ENCODE measurements around the gene MBP.
"Not testable (repeated sequence)": the region's sequence is repeated elsewhere in the genome, so short reads cannot be mapped to it uniquely, and the experiment has no call there.

Gene MBP

DNA sequence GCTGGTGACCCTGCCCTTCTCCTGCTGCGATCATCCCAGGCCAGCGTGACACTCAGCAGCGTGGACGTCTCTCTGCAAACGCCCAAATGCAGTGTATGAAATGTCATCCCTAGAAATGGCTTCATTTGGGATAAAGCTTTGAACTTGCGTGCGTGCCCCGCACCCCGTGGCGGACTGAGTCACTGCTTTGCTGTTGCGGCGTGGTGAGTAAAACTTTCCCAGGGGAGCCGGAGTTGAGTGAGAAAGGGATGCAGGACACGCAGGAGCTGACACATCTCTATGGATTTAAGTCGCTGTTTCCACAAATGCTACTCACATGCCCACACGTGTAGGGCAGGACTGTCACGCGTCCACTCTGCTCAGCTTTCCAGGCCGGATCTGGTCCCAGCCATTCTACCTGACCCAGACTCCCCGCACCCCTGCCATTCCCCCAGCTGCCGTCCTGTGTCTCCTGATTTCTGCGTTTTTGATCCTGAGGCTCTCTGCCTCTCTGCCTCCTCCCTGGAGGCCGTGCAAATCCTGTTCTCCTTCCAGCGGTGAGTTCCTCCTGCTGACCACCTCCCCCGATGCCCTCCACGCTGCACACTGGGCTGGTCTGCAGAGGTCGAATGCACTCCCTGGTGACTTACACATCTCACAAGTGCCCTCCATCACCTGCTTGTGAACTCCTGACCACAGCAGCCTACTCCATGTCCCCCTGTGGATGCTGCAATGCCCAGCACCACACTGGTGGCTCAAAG, 88.9 kb downstream of the MBP start:
- no peak for DNase-seq

DNA sequence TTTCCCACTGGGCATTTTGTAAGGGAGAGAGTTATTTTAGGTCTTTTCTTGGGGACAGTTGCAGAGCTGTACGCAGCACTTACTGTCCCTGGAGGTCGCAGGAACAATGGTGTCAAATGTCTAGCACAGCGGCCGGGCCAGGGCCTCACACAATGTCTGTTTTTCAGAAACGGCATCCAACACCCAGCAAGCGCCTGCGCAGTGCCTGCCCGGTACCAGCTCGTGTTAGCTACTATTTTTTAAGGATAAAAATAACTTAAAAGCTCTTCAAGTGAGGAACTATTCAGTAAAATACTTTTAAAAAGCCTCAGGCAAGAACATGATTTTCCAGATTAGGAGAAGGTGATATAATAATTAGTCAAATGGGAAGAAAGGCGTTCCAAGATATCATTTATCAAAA, 90.0 kb downstream of the MBP start:
- no peak for DNase-seq

DNA sequence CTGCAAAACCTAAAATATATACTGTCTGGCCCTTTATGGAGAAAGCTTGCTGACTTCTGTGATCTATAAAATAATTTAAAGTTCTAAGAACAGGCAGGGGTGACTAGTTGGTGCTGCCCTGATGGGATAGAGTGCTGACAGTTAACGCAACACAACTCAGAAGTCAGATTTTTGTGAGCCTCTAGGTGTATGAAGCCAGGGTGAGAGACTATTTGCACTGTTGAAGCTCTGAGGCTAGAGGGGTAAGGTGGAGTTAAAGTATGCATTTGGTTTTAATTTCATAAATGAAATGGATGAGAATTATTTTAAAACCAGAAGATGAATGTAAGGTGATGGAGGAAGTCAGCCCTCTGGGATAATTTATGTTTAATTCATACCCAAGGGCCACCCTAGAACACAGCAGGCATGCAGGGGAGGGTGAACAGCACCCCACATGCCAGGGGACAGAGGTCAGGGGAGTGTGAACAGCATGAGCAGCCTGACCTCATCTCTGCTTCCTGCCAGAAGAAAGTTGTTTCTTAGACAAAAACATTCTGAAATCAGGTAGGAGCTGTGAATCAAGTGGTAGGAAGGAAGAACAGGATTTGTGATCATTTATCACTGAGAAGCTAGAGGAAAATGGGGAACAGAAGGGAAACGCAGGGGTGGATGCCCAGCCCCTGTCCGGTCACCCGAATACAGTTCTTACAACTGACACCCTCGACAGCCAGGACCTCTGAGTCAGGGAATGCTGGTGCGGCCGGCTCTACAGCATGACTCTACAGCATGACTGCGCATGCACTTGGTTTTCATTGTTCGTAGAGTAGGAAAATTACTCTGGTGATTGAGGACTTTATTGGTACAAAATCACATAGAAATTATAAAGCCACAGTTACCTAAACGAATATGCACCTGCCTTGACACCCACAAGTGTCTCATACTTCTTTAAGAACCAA, 93.1 kb downstream of the MBP start:
- DNase-seq = no peak

DNA sequence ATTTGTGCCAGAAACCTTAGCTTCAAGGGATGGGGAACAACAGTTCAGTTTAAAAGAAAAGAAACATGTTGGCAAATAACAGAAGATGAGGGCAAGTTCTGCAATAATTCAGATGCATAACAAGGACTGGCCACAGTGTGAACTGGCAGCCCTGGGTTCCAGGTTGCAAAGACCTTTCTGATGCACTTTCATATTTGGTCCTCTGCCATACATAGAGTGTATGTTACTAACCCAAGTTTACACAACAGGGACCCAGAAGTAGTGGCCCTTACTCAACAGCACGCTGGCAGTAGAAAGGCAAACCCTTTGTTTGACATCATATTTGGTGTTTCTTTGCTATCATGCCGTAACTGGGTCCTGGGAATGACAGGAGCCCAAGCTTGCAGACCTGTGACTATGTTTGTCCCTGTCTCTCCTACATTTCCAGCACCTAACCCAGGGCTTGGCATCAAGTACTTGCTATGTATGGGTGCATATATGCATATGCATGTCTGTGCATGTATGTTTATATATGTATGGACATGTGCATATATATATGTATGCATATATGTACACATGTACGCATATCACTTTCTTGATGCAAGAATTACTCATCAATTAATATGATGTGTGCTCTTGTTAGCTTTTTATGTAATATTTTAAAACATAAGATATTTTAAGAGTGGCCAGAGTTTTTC, 94.3 kb downstream of the MBP start:
- no peak for DNase-seq

DNA sequence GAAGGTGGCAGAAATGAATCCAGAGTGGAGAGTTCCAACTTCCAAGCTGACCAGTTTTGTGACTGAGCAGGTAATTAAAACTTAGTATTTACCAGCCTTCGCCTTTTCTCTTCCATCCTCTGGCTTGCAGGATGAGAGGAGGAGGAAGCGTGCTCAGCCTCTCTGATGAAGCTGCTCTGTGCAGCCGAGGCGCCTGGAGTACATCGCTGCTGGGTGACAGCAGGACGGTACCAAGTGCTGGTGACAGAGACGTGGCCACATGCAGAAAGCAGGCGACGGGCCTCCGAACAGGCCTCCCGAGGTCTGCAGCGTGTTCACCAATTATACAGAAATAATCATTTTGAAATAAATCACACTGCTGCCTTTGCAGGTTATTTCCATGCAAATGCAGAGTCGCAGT, 95.0 kb downstream of the MBP start:
- DNase-seq = no peak

DNA sequence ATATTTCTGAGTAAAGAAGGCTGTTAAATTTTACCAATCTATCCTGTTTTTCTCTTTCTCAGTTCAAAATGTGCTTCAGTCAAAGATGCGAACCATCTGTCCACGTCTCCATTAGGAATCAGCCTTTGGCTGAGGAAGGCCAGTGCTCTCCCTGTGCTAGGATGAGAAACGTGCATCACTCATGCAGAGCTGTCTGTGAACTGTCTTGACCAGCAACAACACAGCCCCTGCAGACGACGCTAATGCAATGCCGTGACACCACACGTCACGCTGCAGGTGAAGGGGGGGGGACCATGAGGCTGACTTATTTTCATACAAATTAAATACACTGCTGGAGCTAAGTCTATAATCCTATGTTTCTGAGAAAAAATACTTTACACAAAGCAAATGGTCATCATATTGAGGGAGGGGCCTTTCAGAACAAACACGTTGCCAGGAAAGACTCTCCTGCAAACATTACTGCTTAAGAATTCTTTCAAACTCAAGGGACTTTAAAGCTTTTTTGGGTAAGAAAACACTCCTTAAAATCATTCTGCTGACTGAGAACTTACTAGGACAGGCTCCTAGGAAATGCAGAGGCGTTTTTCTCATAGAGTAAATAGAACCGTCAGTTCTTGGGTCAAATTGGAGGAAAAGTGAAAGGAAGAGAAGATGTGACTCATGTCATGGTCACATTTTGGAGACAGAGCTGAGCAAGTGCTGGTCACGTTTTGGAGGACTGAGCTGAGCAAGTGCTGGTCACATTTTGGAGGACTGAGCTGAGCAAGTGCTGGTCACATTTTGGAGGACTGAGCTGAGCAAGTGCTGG, 97.0 kb downstream of the MBP start:
- no peak for DNase-seq

DNA sequence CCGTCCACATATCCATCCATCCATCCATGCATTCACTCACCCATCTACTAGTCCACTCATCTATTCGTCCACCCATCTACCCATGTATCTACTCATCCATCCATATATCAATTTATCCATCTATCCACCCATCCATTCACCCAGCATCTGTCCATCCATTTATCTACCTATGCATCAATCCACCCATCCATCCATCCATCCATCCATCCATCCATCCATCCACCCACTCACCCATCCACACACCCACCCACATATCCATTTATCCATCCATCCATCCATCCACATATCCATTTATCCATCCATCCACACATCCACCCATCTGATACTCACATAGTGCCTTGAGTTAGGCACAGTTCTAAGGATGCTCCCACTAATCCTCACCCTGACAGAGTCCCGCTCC, 99.0 kb downstream of the MBP start:
- no peak for DNase-seq

DNA sequence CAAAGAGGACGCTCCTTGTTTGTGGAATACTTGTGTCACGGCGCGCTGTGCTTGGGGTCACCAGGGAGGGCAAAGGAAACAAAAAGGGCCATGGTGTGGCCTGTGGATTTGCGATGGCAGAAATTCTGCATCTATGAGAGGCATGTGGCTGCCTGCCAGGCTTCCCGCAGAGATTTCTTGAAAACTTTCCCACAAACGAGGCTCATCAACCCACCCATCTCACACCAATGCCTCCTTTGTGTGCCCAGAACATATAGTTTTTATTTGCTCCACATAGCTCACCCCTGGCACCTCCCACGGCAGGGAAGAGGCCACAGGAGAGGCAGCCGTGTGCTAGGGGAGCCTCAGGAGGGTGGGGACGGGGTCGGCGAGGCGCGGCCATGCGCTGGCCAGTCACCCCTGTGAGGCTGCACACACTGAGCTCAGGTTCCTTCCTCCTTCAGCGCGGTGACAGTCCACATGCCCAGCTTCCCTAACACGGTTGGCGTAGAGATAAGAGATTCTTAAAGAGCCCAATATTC, 100.3 kb downstream of the MBP start:
- DNase-seq = no peak

DNA sequence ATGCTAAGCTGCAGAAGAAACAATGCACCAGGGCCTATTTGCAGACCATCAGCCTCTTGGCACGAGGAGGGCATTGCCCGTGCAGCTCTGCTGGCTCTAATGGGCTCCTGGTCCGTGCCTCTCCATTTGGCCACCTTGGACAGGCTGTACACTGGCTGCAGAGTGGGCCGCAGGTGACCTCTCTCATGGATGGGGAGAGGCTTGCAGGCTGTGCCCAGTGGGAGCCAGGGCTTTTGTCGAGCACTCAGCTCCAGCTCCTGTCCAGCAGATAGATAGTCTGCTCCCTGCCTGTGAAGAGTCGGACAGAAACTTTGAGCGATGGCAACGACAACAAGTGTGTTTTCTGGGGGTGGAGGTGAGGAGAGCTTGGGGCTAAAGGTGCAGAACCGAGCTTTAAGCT, 100.9 kb downstream of the MBP start:
- DNase-seq = no peak

DNA sequence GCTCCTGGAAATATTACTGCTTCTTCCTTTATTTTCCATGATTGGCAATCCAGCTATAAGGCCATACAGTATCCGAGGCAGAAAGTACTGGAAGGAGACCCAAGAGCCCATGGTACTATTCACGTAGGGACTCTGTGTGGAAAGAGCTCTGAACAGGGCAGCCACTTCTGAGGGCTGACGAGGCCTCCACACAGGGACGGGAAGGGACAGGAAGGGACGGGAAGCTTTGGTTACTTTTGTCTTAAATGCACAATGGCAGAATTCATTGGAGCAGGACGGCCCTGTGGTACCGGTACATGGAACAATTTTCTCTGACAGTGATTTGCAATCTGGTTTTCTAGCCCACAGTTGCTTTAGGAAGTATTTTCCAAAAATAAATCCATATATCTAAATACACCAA, 102.4 kb downstream of the MBP start:
- DNase-seq = no peak

DNA sequence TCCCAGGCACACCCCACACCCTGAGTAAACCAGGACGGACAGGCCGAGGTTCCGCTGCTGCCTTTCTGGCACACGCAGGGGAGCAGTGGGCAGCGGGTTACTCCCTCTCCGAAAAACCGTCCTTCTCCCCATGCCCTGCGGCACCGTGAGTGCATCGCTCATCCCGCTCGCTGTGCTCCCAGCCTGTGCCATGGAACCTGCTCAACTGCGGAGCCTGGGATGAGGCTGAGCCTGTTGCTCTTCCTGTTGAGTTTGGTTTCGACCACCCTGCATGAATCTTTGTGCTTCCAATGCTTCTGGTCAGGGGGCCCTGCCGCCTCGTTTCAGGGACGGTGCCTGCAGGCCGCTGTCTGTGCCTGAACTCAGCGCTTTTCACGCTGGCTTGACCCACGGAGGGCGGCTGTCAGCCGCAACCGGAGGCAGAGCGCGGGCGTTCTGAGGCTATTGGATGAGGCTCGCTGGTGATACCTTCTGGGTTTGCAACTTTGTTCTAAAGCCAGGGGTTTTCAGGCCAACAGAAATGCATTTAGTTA, 106.7 kb downstream of the MBP start:
- DNase-seq = no peak

DNA sequence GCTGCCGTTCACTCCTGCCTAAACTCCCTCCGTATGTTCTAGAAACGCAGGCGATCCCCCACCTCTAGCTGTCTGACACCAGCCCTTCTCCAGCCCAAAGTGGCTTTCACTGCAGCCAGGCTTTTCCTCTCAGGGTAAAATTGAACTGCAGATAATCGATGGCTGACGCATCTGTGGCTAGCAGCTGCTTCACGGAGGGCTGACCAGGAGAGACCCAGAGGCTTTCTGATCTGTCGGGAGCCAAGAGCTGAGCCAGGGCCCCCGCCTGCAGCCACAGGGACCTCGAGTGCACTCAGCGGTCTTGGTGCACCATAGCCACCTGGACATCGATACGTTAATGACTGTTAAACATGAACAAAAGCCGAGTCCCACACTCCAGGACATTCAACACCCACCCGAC, 107.5 kb downstream of the MBP start:
- no peak for DNase-seq

DNA sequence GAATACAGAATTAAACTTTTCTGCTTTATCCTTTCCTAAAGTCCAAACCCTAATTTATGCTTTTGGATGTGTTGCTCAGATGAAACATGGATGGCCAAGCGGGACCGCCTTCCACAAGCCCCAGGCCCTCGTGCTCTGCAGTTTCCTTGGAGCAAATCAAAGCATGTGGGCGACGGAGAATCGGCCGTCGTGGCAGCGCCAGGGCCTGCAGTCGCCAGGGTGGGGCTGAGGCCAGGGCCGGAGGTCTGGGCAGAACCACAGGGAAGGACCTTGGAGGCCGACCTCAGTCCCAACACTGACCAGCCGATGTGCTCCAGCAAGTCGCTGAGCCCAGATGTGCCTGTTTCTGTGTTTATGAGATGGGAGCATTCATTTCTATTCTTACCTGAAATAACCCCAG, 108.1 kb downstream of the MBP start:
- no peak for DNase-seq

DNA sequence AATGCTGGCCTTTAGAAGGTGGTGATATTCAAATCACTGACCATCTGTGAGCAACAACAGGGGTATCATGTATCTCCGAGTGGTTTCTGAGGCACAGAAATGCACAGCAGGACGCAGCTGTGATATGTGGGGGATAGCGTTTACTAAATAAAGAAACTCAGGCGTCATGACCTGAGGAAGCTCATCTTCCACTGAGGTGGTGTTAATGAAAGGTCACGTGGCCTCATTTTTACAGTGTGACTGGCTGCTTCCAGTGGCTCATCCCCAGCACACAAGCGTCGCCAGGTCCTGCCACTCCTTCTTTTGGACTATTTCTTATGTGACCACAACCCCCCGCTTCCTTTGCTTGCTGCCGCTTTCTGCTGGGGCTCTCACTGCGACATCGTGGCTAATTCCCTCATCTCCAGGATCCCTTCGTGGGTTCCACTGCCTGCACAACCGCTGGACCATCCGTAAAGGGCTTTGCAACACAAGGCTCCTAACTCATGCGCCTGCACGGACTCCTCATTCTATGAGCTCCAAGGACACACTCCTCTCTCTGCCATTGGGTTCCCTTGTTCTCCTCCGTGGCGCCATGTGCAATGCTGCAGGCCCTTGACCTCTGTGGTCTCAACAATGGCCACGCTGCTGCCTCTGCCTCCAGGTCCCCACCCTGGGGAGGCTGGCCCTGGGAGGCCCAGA, 109.3 kb downstream of the MBP start:
- no peak for DNase-seq

DNA sequence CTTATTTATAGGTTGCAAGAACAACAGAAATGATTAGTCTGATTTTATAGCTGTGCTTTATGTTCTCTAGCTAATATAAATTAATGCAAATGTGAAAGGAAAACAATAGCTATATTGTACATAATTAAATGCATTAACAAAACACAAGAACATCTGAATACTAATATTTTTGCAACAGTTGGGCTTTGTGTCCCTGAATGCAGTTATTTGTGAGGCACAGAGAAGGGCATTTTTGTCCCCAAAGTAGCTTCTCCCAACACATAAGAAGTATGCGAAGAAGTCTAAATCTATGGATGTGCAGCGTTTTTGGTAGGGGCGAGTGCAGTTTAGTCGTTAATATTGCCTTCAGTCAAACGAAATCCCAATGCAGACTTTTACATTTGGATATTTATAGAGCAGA, 110.0 kb downstream of the MBP start:
- no peak for DNase-seq

DNA sequence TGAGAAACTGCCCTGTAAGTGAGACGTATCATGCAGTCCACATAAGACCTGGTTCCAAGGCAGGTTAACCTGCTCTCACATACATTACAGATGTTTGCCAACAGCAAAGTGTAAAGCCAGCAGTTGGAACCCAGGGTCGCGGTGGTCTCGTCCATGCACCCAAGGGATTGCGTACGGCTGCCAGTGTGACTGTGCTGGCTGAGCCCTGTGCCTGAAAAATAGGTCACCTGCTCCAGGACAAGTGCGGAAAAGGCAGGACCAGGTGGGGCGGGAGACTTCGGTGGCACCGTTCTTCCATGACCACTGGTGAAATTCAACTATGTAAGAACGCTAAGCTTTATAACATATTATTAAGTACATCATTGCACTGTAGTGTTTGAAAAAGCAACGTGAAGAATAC, 110.5 kb downstream of the MBP start:
- no peak for DNase-seq

DNA sequence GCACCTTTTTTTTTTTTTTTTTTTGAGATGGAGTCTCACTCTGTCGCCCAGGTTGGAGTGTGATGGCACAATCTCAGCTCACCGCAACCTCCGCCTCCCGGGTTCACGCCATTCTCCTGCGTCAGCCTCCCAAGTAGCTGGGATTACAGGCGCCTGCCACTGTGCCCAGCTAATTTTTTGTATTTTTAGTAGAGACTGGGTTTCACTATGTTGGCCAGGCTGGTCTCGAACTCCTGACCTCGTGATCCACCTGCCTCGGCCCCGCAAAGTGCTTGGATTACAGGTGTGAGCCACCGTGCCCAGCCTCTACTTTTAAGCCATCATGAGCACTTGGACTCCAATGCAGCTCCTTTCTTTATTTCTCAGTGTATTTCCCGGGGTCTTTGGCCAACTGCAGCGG, 111.1 kb downstream of the MBP start:
- not testable (repeated sequence) for DNase-seq

DNA sequence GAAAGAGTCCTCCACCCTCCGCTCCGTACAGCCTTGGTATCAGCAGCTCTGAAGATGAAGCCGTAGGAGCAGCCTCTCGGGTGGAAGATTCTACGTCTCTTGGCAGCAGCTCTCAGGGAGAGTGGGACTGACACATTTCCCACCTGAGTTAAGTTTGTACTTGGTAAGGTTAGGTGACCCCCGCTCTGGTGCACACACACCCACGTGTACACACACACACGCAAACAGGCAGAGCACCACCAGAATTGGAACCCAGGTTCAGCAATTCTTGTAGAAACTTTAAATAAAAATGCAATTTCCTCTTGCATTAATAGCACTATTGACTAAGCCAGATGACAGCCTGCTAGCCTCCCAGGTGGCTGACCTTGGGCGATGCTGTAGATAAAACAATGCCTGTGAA, 111.5 kb downstream of the MBP start:
- DNase-seq = no peak

DNA sequence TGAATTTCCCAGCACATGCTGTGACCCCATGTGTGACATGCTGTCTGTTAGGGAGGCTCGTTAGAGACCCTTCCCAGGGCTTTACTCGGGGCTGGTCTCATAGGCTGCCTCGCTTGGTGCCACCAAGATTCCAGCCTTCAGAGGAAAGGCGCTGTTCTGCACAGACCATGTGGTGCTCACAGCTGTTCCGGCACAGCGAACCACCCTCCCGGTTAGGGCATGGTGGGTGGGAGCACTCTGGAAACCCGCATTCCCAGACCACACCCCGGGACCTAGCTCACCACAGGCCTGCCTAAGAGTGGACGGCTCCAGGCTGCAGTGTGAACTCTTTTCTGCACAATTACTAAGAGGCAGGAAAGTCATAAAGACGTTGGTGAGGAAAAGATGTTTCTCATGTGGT, 112.0 kb downstream of the MBP start:
- DNase-seq = no peak

DNA sequence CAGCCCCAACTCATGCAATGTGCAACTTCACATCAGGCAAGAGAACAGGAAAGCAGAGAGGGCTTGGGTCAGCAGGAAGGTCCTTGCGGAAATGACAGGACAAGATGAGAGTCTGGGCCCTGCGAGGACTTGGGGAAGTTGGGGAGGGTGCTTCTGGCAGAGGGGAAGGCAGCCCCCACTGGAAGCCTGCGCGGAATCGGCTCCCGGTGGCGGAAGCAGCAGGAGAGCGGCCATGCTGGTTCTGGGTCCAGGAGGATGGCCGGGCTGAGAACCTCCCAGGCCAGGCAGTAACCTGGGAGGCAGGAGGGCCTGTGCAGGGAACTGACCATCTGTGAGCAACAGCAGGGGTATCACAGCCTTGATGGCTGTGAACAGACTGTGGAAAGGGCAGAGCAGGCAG, 112.9 kb downstream of the MBP start:
- no peak for DNase-seq

DNA sequence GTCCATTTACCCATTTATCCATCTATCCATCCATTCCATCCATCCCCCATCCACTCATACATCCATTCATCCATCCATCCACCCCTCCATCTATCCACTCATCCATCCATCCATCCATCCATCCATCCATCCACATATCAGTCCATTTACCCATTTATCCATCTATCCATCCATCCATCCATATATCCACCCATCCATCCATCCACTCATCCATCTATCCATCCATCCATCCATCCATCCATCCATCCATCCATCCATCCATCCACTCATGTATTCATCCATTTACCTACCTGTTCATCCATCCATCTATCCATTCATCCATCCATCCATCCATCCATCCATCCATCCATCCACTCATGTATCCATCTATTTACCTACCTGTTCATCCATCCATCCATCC, 113.9 kb downstream of the MBP start:
- DNase-seq = not testable (repeated sequence)

DNA sequence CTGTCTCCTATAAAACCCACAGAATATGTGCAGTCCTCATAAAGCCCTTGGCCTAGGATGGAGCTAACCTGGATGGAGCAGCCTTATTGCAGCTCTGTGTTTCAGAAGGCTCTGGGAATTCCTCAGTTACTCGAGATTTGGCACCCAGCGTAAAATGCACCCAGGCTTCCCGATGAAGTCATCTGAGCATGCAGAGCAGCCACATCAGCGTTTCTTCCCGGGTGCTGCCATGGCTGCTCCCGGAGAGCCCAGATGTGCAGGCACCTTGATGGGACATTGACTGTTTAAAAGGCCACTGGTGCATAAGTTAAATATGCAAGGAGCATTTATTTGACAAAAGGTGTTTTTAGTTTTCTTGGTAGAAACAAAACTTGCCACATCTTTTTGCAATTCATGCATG, 115.2 kb downstream of the MBP start:
- no peak for DNase-seq

Data from NCI-H446 treated with DMSO at 0.1 percent for 48 hours (cell line).